Measurements from ENCODE around the gene GRIFIN.

- TF ChIP-seq, protein P1, sequence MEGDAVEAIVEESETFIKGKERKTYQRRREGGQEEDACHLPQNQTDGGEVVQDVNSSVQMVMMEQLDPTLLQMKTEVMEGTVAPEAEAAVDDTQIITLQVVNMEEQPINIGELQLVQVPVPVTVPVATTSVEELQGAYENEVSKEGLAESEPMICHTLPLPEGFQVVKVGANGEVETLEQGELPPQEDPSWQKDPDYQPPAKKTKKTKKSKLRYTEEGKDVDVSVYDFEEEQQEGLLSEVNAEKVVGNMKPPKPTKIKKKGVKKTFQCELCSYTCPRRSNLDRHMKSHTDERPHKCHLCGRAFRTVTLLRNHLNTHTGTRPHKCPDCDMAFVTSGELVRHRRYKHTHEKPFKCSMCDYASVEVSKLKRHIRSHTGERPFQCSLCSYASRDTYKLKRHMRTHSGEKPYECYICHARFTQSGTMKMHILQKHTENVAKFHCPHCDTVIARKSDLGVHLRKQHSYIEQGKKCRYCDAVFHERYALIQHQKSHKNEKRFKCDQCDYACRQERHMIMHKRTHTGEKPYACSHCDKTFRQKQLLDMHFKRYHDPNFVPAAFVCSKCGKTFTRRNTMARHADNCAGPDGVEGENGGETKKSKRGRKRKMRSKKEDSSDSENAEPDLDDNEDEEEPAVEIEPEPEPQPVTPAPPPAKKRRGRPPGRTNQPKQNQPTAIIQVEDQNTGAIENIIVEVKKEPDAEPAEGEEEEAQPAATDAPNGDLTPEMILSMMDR (optimal IDR thresholded peaks at IDR 0.05 in 1 of 3, IDR thresholded peaks at IDR 0.05 in 1 of 3, conservative IDR thresholded peaks at IDR 0.05 in 1 of 3; ENCODE audit: extremely low read depth in 1 of 3, insufficient read depth in 2 of 3, low read length in 3 of 3): no peak
- no peak for TF ChIP-seq EZH2 (IDR thresholded peaks at IDR 0.05; ENCODE audit: low read length)
These were observed 38.0 kb downstream of the GRIFIN start for GRCh38 chr7:2438186-2438585.
